HG03439 (cell line): ENCODE data around the gene A2M.
"Not testable (repeated sequence)": the region's sequence is repeated elsewhere in the genome, so short reads cannot be mapped to it uniquely, and the experiment has no call there.

ENCODE experiments used
- ATAC-seq: cut with Tn5 transposase; IDR thresholded peaks from one replicate; pipeline ENCODE4 v1.9.1; 2021; ENCODE audit warnings: mild to moderate bottlenecking, moderate library complexity; ENCODE audit not compliant: unreplicated experiment

A2M gene

DNA sequence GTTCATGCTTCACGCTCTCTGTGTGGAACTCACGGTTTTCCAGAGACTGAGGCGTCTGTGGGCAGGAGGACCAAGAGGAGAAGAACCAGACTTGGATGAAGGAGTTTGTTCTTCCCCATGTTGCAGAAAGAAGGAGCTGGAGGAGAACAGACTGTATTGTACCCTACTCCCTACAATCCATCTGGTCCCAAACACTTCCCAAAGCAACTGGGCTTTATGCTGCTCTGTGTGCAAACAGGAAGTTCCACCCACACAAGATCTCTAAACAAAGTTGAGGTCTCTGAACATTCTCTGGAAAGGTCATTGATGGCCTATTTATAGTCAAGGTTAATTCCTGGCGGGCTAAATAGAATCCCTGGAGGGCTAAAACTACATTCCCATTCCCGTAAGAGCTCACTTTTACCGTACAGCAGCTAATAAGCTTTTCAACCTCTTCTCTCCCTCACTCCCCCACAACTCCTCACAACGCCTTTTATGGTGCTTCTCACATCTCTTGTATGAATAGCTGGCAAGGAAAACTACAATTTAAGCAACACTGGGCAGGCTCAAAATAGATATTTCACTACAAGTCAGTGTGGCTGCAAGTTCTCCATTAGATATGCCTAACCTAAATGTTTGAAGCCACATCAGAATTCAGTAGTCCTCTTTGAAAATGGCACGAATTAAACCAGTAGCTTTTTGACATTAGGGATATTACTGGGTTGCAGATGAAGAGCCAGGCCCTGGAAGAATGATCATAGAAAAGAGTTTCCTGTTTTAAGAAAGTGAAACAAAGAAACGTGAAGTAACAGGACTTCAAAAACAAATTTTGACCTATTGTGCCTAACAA, at the start of gene A2M:
Gene A2M (minus strand): TSS at position 189 of the 829 bp plus-strand sequence. CDS start 70 bp downstream, at position 119.
- no peak for ATAC-seq

DNA sequence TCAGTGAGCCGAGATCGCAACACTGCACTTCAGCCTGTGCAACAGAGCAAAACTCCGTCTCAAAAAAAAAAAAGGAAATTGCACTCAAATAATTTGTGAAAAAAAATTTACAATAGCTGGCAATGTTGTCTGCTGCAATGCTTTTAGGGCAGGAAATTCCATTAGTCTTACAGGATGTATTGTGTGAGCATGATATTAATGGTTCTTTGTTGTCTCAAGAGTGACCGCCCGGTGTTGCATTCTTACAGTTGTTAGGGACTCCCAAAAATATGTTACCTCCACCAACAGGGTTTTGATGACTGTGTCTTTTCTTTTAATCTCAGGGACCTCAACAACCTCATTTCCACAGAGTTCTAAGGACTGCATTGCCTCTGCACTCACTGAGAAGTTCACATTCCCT, 47.7 kb upstream of the A2M start:
- no peak for ATAC-seq

DNA sequence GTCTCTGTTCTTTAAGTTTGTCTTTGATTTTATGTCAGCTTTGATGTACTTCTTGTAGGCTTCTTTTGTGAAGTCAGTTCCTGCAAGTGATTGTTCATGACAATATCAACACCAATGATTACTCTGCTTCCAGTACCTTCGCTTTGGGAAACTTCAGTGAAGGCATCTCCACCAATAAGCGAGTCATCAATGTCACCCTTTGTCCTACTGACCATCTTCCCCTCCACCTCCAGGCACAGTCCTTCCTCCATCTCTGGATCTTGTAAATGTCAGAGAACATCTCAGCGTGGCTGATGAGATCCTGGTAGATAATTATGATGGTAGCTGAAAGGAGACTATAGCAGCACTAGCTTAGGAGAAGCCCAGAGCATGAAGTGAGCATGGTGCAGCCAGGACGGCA, 40.4 kb upstream of the A2M start:
- ATAC-seq: no peak

DNA sequence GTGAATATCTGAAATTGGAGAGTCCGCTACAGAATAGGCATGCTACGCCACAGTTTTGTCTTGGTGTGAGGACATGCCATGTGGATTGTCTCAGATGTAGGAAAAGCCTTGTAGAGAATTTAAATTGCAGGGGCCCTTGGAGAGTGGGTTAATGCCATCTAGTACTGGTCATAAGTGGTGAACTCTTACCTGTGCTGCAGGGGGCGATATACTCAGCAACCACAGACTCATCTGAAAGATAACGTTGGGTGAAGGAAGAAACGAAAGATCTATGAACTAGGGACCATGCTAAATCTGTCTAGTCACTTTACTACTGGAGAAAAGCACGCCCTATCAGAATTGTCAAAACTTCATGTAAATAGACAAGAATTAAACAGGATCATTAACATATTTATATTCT, 33.7 kb upstream of the A2M start:
- no peak for ATAC-seq

DNA sequence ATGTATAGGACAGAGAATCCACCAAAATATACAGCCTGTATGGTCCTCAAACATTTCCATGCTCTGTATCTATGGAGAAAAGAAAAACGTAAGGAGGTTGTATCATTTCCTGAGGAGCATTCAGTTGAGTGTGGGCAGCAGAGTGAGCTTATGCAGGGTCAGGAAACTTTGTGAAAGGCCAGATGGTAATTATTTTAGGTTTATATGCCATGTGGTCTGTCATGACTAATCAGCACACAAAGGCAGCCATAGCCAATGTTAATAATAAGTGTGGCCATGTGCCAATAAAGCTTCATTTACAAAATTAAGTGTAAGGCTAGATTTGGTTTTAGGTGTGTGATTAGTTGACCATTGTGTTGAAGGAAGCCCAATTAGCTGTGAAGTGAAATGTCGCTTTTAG, 33.2 kb upstream of the A2M start:
- no peak for ATAC-seq

DNA sequence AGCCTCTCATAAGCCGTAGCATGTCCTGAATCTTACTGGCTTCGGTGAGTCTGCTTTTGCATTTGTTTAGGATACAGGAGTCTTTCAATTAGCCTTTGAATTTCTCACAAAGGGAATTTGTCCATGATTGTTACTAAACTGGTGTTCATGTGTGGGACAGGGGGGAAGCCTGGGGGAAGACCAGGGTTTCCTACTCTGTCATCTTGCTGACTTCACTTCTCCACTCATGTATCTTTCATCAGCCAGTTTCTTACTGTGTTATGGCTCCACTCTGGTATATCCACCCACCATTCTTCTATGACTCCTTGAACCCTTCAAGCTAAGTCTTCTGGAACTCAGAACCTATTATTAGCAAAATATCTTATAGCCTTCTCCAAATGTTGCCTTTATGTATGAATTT, 31.7 kb upstream of the A2M start:
- no peak for ATAC-seq

DNA sequence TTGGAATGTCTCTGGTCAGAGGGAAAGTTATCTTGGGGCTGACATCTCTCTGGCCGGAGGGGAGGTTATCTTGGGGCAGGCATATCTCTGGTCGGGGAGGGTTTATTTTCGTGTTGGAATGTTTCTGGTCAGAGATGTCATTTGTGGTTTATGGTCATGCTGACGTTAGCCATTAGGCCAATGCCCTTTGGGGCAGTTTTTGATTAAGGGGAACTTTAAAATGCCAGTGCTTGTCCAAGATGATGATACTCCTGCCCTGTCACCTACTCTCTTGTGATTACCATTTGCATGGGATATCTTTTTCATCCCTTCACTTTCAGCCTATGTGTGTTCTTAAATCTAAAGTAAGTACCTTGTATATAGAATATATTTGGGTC, 29.0 kb upstream of the A2M start:
- ATAC-seq: no peak

DNA sequence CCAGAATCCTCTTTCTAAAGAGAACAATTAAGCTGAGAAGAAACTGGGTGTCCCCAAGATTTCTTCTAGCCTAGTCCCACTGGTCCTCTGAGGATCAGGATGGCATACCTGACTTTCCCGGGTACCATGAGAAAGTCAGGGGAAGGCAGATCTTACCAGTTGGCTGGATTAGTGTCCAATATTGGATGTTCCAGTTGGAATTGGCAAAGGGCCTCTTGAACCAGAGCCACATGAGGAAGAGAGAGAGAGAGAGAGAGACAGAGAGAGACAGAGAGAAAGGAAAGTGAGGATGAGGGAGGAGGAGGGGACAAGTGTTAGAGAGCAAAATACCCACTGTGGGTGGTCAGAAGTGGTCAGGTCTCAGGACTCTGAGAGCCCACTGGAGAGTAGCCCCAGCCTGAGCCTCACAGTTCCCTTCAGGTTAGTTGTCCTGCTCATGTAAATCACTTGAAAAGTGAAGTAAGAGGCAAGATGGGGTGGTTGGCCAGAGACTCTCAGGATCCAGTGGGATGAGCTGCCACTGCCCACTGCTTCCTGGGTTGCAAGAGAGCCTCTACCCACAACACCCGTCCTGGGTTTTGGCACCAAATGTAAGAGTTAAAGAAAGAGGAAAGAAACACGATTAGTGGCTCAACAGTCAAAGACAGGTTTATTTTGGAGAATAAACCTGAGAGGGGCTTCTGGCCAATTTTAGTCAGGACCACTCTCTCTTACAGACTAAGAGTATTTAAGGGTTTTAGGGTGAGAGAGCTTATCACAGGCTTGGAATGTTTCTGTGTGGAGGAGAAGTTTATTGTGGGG, 28.4 kb upstream of the A2M start:
- ATAC-seq: no peak

DNA sequence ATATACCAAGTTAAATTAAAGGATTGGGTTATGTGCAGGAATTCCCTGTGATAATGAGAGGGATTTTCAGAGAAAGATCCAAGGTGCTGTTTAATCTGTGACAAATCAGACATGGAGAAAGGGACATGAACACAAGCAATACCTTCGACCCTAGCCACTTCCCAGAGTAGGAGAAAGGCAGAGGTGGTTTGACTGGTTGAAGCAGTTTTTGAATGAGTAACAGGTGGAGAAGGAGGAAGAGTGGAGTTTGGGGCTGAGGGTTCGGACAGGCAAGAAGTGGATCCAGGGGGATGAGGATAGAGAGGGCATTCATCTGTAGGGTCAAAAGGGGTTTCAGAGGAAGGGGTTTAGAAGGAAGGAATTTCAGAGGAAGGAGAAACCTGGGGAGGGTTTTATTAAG, 27.4 kb upstream of the A2M start:
- ATAC-seq: no peak

DNA sequence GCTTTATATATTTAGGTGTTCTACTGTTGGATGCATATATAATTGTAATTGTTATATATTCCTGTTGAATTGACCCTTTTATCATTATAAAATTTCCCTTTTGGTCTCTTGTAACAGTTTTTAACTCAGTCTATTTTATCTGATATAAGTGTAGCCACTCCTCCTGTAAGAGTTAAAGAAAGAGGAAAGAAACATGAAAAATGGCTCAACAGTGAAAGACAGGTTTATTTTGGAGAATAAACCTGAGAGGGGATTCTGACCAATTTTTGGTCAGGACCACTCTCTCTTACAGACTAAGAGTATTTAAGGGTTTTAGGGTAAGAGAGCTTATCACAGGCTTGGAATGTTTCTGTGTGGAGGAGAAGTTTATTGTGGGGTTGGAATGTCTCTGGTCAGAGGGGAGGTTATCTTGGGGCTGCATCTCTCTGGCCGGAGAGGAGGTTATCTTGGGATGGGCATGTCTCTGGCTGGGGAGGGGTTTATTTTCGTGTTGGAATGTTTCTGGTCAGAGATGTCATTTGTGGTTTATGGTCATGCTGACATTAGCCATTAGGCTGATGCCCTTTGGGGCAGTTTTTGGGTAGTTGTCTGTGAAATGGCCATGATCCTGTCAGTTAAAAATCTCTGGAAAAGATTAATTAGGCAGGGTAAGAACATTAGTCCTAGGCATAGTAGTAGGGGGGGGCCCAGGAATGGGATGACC, 24.0 kb upstream of the A2M start:
- not testable (repeated sequence) for ATAC-seq

DNA sequence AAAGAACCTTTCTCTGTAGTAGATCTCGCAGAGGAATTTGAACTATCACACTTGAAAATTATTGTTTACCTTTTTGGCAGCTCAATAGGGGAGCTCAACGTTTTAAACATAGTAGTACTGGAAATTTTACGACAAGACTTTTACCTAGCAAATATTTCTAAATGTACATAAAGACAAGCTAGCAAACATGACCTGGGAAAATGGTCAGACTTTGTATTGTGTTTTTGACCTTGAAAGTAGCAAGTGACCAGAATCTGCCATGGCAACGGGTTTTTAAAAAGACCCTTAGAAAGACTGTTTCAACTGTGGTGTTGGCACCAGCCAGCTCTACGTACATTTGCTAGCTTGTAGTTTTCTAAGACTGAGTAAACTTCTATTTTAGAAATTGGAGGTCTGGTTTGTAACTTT, 20.2 kb upstream of the A2M start:
- no peak for ATAC-seq

DNA sequence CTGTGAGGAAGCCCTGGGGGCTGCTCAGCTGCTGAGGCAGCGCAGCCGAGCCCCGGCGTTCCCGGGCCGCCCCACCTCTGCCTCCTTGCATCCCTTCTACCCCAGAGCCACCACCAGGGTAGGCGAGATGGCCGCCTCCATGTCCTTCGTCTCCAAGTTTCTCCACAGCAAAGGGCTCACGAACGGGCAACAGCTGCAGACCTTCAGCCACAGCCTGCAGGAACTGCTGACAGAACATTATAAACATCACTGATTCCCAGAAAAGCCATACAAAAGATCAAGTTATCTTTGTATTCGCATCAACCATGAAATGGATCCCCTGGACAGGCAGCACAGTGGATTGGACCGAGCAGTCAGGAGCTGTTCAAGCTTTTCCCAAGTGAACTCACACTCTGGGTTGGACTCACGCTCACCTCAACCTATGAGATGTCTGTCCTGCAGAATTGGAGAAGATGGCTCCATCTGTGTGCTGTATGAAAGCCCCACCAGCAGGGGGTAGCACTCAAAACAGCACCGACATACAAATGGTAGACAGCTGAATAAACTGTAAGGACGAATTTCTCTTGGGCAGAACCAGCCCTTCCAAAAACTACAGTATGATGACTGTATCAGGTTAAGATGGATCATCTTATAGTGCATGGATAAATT, 19.4 kb upstream of the A2M start:
- no peak for ATAC-seq

DNA sequence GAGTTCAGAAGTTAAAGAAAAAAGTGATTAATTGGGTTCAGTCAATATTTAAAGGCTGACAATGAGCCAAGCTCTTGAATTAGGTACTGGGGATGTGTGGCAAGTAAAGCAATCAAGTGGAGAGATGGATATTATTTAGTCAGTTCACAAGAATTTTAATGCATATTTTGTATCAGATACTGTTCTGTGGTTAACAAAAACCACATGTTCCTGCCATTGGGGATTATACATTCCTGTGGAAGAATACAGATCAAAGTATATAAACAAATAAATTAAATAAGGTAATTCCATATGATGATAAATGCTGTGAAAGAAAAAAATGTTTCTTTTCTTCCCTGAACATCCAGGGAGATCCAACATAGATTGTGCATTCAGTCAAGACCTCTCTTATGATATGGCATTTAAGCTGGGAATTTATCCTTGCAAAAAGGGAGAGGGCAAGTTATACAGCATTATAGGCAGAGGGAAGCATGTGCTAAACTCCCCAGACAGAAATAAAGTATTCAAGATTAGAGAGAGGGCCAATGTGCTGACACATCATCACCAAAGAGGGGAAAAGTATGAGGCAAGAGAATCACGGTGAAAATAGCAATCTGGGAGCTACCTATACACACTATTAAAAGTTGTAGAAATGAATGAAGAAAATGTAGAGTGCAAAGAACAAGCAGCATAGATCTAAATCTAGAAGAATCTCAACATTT, 17.6 kb upstream of the A2M start:
- ATAC-seq: no peak

DNA sequence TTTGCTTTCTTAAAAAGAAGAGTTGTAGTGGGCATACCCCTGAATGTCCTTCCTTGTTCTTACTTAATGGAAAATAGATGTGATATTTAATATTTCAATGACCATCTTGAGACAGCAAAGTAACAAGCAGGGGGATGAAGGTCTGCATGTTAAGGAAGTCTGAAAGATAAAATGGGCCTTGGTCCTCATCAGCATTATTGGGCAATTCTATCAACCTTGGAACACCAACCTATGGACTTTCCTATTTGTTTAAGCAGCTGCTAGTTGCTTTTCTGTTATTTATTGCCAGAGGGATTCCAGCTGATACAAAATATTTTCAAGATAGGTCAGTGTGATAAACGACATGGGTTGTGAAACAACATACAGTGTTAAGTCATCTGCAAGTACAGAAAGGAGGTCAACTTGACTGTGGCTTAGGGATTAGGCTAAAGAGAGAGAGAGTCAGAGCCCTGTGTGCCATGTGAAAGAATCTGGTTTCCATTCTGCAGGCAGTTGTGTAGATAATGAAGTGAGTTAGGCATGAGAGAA, 16.4 kb upstream of the A2M start:
- ATAC-seq: no peak

DNA sequence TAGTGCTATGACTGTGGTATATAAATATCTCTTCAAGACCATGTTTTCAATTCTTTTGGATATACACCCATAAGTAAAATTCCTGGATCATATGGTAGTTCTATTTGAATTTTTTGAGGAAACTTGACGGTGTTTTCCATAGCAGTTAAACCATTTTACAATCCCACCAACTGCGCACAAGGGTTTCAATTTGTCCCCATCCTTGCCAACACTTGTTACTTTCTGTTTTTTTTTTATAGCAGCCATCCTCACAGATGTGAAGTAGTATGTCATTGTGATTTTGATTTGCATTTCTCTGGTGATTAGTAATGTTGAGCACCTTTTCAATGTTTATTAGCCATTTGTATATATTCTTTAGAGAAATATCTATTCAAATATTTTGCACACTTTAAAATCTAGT, 14.5 kb upstream of the A2M start:
- ATAC-seq: no peak

DNA sequence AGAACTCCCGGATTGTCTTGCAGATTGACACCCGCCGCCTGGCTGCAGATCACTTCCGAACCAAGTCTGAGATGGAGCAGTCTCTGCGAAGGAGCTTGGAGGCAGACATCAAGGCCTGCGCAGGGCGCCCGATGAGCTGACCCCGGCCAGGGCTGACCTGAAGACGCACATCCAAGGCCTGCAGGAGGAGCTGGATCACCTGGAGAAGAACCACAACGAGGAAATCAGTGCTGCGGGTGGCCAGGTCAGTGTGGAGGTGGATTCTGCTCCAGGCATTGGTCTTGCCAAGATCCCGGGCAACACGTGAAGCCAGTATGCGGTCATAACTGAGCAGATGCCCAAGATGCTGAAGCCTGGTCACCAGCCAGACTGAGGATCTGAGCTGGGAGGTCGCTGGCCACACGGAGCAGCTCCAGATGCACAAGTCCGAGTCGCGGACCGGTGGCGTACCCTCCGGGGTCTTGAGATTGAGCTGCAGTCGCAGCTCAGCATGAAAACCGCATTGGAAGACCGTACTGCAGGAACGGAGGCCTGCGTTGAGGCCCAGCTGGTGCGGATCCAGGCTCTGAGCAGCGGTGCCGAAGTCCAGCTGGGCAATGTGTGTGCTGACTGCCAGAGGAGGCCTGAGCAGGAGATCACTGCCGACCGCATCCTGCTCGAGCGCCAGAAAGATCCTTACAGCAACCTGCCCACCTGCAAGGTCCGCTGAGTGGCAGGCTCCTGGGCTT, 12.4 kb upstream of the A2M start:
- ATAC-seq: no peak

DNA sequence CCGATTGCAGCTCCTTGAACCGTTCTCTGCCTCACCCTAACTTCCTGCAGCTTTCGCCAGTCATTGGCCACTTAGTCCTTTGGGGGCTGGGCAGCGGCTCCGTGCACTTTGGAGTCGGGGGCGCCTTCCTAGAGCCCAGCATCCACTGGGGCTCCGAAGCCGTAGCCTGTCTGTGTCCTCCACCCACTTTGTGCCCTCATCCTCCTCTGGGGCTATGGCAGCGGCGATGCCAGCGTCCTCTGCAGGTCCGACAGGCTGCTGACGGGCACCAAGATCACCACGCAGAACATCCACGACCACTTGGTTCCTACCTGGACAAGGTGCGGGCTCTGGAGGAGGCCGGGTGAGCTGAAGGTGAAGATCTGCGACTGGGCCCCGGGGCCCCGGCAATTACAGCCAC, 11.8 kb upstream of the A2M start:
- no peak for ATAC-seq

DNA sequence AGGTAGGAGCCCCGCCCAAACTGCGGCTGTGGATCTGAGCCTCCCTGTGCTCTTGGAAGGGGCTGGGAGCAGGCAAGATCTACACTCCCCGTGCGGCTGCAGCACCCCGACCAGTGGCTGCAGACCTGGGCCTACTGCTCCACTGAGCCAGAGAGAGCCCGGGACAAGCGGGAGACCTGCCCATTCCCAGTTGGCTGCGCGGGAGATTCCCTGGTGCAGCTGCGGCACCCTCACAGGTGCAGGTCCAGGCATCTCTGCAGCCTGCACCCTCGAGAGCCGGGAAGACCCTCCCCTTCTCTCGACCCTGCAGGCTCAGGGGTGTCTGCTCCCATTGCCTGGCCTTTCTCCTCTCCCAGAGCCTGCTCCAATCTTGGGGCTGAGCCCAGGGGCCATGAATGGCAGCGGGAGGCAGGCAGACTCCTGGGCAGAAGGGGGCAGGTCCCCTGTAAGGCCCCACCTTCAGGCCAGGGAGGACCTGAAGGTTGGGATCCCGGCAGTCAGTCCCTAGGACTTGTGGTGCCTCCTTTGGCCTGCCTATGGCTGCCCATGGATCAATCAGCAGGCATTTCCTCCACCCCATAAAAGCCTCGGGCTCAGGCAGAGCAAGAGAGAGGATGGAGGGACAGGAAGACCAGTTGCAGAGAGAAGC, 8.8 kb upstream of the A2M start:
- ATAC-seq: no peak

DNA sequence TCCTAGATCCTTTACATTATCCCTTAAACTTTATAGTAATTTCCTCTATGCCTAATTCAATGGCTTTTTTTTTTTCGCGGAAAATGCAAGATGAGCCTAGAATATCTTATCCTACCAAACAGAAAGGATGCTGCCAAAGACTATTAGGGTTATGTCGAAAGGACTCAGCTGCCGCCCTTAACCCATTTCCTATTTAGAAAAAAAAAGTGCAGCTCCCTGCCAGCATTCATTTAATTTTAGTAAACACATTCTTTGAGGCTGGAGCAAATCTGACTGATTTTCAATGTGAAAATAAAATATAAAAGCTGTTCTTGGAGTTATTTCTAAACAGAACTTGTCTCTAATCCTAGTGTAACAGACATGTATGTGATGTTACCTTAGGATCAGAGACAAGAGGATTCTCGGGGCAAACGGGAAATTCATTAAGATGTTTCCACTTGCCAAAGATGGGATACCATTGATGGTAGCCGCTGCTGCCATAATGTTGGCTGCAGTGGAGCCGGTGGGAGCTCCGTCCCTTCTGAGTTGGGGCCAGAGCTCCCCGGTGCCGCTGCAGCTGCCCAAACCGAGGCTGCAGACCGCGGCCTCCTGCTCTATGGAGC, 8.2 kb upstream of the A2M start:
- no peak for ATAC-seq
